Measurements from ENCODE around the gene MZT2A.
"Not testable (repeated sequence)": the region's sequence is repeated elsewhere in the genome, so short reads cannot be mapped to it uniquely, and the experiment has no call there.

Gene MZT2A

DNA sequence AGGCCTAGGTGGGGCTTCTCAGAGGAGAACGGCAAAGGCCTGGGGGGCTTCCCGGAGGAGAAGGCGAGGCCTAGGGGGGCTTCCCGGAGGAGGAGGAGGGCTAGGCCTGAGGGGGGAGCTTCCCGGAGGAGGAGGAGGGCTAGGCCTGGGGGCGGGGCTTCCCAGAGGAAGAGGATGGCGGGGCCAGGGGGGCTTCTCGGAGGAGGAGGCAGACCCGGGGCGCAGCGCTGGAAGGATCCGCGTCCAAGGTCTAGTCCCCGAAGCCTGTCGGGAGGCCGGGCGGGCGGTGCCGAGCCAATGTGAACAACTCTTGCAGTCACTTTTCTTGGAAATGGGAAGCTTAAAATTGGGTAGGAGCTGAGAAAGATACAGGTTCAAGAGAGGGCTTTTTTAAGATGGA, 46.3 kb downstream of the MZT2A start:
- no peak for DNase-seq

DNA sequence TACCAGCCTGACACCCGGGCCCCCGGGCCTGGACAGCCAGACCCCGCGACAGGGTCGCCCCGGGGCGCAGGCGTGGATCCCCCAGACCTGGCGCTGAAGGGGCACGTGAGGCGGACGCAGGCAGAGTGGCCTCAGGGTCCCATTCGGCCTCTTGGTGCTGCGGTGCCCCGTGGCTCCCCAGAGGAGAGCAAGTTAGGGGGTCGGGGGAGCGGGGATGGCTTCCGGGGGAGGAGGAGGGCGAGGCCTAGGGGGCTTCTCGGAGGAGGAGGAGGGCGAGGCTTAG, 46.7 kb downstream of the MZT2A start:
- not testable (repeated sequence) for DNase-seq

DNA sequence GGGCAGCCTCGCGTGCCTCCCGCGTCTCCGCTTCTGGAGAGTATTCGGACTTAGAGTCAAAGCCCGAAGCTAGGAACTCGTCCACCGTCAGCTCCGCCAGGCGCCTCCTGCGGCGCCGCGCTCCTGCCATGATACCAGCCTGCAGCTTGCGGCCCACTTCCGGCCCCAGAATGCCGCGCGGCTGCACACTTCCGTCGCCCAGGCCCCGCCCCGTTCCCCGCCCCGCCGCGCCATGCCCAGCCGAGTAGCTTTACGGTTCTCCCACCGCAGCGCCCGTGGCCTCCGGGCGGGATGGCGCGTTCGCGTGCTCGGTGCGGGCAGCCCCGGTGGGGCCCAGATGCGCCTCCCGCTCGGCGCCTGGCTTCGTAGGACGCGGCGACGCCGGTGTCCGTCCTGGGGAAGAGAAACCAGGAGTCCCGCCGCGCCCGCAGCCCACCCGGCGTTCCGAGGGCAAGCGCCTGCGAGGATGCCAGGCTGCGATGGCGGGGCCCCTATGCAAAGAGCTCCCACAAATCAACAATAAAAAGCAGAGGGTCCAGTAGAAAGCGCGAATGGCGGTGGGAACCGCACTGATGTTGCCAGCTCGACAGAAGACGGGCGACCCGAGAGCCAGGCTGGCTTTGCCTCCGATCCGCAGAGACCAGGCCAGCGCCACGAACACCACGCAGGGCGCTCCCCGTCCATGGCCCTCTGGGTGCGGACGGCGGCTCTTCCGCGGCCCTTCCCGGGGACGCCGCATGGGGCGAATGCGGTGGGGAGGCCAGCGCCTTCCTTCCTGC, 47.3 kb downstream of the MZT2A start:
- DNase-seq = not testable (repeated sequence)

DNA sequence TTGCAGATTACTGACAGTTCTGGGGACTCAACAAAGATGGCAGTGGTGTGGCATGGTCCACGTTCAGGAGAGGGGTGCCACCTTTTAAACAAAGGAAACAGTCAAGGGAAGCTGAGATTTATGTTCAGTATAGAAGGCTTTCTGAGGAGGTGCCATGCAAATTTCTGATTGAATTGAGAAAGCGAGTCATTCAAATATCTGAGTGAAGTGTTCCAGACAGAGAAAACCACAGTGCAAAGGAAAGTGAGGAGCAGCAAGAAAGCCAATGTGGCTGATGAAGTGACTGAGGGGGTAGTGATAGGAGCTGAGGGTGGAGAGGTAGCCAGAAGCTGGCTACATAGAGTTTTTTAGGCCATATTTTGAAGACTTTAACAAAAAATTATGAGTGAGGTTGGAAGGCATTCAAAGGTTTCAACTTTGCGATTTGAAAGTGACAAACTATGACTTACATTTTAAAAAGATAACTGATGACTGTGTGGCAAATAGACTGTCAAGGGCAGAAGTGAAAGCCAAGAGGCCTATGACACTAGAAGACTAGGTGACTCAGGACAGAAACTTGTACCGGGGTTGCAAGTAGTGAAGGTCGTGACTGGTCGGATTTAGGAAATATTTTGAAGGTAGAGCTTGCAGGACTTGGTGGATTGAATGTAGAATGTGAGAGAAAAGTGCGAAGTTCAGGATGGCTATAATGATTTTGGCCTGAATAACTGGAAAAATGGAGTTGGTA, 51.3 kb downstream of the MZT2A start:
- not testable (repeated sequence) for DNase-seq

Data from GDM1 (cell line).